ENCODE results near the gene IP6K1.
"Not testable (repeated sequence)": the region's sequence is repeated elsewhere in the genome, so short reads cannot be mapped to it uniquely, and the experiment has no call there.

Gene IP6K1

DNA sequence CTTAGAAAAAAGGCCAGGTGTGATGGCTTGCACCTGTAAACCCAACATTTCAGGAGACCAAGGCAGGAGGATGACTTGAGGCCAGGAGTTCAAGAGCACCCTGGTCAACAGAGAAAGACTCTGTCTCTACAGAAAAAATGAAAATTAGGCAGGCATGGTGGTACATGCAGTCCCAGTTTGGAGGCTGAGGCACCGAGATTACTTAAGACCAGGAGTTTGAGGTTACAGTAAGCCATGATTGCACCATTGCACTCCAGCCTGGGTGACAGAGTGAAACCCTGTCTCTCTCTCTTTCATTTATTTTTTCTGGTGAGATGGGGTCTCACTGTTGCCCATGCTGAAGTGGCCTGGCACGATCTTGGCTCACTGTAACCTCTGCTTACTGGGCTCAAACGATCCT, 24.7 kb downstream of the IP6K1 start:
- DNase-seq = no peak

DNA sequence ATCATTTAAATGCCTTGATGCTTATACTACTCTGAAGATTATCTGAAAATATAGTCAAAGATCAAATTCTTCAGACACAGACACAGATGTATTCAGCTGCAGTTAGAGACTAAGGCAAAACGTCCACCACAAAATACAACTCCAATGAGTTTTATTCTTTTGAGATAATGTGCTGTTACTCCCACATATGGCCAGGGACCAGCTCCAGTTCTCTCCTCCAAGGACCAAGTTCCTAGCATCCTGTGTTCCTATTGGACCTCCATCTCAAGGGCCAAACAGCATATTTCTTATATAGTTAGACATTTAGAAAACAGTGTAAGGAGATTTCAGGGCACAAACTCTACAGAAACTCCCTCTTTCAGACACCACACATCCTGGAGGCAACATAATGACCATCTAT, 27.1 kb downstream of the IP6K1 start:
- DNase-seq = no peak

DNA sequence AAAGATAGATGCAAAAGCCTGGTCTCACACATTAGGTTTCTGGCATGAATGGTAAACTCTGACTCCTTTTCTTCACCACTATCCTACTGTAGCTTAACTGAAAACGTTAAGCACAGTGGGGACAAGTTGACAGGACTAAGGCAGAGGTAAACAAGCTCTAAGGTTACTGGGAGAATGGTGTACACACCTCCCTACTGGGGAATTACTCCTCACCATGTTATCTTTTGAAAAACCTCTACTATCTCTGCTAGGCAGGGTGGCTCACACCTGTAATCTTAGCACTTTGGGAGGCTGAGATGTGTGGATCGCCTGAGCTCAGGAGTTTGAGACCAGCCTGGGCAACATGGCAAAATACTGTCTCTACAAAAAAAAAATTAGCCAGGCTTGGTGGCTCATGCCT, 29.1 kb downstream of the IP6K1 start:
- DNase-seq = no peak

DNA sequence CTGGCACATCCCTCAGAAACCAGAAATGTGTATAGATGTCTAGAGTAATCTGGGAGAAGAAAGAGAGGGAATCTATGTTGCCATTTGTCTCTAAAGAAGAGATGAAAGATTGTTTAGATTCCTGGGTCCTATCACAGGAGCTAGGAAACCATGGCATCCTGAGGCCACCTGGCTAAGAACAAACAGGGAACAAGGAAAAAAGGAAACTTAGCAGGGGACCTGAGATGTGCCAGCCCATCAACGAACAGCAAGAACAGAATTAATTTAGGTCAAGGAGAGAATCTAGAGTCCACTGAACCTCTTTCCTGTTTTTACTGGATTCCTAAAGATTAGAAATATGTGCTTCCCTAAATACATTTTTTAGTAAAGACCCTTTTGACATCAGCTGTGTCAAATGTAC, 30.3 kb downstream of the IP6K1 start:
- DNase-seq = no peak

DNA sequence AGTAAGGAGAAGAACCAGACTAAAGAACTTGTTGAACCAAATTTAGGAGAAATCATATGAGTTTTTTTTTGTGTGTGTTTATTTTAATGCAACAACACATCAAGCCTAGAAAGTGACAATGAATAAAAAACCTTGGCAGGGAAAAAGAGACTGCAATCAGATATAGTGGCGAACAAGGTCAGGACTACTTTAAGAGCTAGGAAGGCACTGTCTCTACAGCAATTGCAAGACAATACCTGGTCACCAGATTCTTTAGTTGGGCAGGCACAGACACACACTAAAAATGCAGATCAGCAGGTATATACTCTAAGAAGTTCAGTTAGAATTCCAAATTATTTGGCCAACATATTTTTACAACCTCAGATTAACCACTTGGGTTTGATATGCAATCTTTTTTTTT, 31.8 kb downstream of the IP6K1 start:
- no peak for DNase-seq

DNA sequence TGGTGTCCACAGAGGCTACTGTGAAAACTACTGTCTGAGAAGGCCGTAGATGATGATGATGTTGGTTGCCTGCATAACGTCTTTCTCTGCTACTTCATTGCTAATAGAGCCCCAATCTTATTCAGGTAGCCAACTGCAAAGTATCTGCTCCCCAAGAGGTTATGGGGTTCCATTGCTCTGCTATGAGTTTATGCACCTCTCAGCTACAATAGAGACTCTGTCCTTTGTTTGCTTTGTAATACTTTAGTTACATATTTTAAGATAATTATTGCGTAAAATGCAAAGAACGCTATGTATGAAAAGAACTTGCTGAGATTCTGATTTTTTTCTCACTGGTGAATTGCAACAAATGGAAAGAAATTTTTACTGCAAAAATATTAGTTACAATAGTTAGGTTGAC, 34.8 kb downstream of the IP6K1 start:
- no peak for DNase-seq

DNA sequence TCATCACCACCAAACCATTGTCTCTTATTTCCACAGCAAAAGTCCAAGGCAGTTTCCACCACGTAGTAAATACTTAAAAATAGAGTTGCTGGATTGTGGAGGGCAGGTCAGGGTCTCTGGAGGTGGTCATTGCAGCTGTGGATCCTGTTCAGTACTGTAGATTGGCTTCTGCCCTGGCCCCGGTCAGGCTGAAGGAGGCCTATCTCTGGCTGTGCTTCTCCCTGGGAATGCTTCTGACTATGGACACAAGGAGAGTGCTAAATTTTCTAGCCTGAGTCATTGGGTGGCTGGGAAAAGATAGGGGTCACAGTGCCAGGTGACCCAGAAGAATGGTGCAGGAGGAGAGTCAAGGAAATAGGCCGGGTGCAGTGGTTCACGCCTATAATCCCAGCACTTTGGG, 36.3 kb downstream of the IP6K1 start:
- no peak for DNase-seq

DNA sequence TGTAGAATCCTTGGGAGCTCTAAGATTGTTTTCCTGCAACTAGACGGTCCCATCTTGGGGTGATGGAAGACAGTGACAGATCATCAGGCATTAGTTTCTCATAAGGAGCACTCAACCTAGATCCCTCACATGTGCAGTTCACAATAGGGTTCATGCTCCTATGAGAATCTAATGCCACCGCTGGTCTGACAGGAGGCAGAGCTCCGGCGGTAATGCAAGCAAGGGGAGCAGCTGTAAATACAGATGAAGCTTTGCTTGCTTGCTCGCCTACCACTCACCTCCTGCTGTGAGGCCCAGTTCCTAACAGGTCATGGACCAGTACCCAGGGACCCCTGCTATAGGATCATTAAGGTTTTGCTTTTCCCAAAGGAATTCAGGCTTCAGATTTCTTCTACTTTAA, 37.5 kb downstream of the IP6K1 start:
- not testable (repeated sequence) for DNase-seq

DNA sequence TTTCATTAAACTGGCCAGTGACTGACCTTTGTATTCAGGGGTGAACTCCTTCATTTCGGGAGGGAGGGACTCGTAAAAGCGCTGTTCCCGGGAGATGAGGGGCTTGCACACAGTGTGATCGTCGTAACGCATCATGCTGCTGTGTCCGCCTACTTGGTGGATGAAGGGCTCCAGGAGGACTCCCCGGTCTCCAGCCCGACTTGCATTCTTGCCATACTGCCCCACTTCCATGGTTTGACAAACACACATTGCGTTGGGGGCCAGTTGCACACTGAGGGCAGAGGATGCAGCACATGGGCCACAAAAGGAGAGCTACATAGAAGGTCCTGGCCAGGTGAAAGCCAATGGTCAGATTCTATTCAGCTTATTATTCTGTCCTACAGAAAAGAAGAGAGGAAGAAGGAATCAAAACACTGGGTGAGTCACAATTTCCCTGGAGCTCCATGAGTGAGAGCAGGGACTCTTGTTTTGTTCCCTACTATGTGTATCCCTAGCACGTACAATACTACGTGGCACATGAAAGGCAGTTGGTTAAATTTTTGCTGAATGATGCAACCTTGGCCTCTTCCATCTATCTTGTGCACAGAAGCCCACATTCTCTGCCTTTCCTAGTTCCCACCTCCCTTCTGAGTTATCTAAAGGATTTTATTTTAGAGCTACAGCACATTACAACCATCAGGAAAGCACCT, 38.4 kb downstream of the IP6K1 start:
- DNase-seq = peak; percentile 58

DNA sequence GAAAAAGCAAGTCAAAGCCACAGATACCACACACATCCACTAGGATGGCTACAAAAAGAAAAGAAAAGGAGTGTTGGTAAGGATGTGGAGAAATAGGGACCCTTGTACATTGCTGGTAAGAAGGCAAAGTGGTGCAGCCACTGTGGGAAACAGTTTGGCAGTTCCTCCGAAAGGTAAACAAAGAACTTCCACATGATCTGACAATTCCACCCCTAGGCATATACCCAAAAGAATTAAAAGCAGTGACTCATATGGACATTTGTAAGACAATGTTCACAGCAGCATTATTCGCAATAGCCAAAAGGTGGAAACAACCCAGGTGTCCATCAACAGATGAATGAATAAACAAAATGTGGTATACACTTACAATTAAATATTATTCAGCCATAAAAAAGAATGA, 40.4 kb downstream of the IP6K1 start:
- DNase-seq = peak; percentile 41

DNA sequence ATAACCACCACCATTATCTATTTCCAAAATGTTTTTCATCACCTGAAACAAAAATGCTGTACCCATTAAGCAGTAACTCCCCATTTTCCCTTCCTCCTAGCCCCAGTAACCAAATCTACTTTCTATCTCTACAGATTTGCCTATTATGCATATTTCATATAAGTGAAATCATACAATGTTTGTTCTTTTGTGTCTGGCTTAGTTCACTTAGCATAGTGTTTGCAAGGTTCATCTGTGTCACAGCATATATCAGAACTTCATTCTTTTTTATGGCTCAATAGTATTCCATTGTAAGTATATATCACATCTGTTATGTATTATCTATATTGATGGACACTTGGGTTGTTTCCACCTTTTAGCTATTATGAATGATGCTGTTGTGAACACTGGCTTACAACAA, 45.9 kb downstream of the IP6K1 start:
- DNase-seq = no peak

DNA sequence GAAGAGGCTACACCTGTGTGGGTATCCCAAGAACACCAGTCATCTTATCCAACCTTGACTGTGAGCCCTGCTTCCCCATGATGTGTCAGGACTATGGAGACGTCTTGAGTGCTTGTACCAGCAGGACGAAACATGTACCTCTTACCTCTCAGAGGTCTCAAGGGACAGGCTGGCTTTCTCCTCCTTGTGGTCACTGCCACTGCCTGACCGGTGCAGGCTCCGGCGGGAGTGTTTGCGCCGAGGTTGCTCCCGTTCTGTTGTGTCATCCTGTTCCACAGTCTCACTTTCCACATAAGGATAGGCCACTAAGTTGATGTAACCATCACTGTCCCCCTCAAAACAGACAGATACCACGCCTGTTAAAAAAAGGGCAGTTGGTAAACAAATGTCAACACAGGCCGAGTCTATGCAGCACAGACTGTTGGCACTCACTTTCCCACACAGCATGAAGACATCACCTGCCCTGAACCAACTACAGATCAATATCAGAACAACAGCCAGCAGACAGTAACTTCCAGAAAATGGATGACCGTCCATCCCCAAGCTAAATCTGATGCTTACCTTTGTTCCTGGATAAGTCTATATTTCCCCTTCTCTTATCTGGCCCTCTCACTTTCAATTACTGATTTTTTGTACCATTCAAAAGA, 48.2 kb downstream of the IP6K1 start:
- no peak for DNase-seq

DNA sequence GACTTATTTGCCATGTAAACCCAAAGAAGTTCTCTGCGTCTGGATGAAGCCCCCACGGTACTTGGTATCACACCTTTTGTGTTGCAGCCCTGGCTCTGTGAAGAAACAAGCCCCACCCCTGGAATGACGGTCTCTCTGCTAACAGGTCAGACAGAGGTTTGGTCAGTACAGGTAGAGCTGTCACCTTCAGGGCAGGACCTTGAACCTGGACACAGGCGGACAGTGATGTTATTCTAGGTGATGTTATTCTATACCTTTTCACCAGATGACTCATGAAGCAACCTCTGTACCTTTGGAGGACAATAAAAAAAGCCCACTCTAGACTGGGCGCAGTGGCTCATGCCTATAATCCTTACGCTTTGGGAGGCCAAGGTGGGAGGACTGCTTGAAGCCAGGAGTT, 51.6 kb downstream of the IP6K1 start:
- DNase-seq = no peak

DNA sequence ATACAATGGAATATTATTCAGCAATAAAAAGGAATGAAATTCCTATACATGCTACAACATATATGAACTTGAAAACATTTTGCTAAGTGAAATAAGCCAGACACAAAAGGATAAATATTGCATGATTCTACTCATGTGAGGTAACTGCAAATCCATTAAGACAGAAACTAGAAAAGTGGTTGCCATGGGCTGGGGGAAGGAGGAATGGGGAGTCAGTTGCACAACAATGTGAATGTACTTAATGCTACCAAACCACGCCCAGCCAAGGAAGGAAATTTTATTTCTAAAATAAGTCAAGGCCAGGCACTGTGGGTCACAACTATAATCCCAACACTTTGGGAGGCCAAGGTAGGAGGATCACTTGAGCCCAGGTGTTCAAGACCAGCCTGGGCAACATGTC, 52.8 kb downstream of the IP6K1 start:
- DNase-seq = no peak

DNA sequence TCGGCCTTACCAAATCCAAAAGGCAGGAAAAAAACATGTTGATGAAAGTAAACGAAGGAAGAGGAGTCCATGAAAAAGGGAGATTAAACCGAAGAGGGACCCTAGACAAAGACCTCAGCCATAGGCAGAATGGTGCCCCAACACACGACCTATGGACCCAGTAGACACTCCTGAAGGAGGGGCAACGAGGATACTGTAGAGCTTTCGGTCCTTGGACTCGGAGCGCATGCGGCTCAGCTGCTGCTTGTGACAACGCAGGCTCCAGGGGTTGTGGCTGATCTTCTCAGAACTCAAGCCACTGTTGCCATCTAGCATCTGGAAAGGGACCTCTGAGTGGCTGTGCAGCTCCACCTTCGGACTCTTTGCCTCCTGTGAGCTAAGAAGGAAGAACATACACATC, 53.7 kb downstream of the IP6K1 start:
- no peak for DNase-seq

DNA sequence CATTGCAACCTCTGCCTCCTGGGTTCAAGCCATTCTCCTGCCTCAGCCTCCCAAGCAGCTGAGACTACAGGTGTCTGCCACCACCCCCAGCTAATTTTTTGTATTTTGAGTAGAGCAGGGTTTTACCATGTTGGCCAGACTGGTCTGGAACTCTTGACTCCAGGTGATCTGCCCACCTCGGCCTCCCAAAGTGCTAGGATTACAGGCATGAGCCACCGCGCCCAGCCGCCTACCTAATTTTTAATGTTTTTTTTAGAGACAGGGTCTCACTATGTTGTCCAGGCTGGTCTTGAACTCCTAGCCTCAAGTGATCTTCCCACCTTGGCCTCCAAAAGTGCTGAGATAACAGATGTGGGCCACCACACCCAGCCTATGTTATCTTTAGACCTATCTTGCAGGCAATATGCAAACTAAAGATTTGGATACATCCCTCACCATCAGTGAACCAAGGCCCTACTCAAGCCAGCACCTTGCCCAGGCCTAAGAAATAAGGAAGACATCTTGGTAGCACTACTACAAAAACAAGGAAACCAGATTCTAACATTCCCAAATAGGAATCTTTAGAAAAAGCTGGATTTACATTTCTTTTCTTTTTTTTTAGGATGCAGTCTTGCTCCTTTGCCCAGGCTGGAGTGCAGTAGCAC, 56.3 kb downstream of the IP6K1 start:
- DNase-seq = no peak

DNA sequence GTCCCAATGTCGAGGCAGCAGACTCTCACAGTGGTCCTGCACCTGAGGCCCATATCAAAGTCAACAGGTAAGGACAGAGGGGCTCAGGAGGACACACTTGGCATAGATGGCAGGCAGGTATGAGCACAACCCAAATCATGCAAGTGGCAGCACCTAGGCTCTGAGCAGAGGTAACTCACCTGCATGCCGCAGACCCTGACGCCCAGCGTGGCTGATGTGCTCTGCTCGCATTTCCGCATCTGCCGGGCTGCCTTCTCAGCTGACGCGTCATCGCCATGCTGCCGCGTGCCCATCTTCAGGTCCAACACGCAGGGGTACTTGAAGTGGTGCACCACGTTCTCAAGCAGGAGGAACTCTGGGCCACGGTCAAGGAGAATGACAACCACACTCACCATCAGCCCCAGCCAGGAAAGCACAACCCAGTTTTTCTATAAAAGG, 58.4 kb downstream of the IP6K1 start:
- no peak for DNase-seq

DNA sequence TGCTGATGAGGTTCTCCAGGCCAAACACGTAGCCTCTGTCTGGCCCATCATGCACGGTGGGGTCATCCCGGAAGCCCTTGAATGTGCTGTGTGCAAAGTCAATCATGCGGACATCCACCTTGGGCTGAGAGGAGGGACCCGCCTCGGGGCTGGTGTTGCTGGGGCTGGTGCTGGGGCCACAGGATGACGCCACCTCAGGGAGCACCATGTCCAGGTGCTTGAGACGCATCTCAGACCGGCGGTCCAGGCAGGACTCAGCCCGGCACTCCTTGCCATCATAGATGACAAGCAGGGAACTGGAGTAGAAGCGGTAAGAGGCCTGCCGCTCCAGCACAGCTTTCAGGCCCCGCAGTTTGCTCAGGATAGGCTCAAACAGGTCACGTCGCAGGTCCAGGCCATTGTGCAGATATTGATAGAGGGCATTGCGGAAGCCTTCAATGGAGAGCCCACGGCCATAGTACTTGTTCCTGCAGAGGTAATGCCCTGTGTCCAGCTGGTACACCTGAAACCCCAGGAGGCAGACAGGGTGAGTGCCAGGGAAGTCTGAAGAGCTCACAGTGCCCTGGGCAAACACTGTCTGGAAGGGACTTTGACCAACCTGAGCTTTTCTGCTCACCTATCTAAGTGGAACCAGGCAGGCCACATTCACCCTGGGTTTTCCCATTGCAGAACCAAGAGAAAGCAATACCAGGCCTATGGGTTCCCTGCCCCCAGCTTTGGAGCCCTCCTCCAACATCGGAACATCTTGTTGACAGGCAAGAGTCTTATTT, 59.0 kb downstream of the IP6K1 start:
- no peak for DNase-seq

DNA sequence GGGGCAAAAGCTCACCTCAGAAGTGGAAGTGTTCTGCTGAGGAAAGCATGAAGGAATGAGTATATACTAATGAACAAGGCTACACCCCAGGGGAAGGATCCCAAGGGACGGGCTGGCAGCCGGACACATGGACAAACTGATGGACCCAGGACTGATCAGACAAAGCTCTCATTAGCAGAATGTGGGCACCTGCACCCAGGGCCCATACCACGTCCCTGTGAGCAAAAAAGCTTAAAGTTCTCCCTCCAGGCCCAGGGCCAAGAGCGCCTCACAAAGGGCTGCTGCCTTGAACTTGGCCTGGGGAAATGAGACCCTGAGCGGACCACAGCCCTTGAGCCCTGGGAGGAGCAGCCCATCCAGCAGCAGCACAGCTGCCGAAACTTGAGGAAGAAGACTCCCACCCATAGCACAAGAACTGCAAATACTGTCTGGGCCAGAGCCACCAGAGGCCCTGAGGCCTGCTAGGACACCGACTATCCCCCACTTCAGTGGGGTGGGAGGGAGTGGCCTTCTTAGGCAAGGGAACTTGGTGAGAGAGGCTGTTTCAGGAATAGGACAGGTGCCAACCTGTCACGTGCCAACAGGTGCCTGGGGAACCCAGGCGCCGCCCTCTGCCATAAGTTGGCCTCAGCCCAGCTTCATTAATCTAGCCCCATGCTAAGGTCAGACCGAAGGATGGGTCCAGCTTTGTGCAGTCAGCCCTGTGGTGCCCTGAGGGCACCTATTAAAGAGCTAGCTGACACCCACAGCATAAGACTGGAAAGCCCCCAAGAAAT, 60.2 kb downstream of the IP6K1 start:
- DNase-seq = no peak

DNA sequence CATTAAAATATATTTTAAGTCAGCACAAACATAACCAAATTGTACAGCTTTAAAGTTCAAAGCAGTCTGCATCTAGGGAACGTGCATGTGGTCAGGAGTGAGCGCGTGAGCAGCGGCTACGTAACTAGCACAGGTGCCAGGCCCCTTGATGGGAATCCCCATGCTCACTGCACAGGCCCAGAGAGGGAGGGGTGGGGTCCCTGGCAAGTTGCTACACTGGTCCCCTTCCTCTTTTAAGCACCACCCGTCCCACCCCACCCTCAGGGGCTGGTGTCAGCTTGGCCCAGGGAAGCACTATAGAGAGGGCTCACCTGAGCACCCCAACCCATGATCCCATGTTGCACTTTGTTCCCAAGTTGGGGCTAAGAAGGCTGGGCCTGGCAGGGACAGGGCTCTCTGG, 61.8 kb downstream of the IP6K1 start:
- no peak for DNase-seq

DNA sequence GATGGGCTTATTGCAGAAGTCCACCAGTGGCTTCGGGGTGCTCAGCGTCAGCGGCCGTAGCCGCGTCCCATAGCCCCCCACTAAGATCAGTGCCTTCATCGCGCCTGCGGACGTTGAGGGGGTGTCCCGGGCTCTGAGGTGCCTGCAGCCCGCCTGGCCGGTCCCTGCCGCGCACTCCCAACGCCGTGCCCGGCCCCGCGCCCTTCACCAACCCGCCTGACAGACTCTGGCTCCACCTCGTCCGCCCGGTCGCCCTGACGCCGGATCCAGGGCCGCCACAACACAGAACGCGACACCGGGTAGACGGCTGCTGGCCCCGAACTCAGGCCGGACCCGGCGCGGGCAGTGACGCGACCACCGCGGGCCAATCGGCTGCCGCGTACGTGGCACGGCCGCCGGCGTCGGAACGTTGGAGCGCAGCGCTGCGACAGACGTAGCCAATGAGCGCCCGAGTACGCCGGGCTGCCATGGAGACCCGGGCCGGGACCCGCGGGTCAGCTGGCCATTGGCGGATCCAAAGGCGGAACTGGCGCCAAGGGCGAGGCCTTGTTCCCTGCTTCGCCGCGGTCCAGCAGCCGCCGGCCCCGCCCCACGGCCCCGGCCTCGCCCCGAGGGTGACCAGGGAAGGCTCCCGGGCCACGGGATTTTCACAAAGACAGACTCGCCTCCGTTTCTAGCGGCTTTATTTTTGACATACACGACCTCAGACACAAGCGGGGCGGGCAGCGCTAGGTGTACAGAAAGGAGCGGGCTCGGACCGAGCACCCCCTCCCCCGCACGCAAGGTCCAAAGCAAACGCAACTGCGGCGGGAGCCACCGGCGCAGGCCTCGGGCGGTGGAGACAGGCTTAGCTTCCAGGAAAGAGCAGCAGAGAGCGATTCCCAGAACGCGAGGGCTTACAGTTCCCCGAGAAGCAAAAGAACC, 62.5 kb downstream of the IP6K1 start, which contains the start of gene GMPPB:
Gene GMPPB, minus strand, starts transcription at position 324 of the 924 bp plus-strand sequence. Its CDS starts 225 bp downstream, at position 99.
- peak; percentile 97 for DNase-seq
